H4 (cell line): ENCODE measurements around the gene CACNA1A. TPM values are rescaled to one million over a fixed set of nuclear protein-coding genes. Genes with fewer than 3 reads are reported as not detected.
"Not testable (repeated sequence)": the region's sequence is repeated elsewhere in the genome, so short reads cannot be mapped to it uniquely, and the experiment has no call there.

Experiments used
- DNase-seq: peaks from one replicate; pipeline ENCODE4 v3.0.0-alpha.2; 2015; ENCODE audit warnings: low spot score
- total RNA-seq: library from RNA; depleted of rRNA; stranded (reverse); fragments of >200 nt; shearing (Covaris generic); gene quantifications from 2 replicates; pipeline ENCODE4 v1.2.3, GENCODE V29; 2014; rRNA removed

CACNA1A gene
- 0.08 TPM in 1 of 2 replicates, not detected in the other for total RNA-seq

DNA sequence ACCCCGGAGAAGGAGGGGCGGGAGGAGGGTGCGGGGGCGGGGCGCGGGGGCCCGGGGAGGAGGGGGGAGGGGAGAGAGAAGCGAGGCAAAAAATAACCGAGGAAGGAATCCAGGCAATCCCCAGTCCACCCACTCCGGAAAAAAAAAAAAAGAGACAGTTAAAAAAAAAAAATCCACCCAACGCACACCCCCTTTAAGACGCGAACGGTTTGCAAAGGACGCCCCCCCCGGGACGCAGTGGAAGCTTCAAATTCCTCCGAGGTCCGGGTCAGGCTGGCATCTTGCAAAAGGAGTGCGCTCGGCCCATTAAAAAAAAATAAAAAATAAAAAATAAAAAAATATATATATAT is at the start of gene CACNA1A:
Gene CACNA1A, minus strand, starts transcription at position 9 of the 350 bp plus-strand sequence. CDS start 255 bp downstream, outside the sequence.
- DNase-seq, result no peak

DNA sequence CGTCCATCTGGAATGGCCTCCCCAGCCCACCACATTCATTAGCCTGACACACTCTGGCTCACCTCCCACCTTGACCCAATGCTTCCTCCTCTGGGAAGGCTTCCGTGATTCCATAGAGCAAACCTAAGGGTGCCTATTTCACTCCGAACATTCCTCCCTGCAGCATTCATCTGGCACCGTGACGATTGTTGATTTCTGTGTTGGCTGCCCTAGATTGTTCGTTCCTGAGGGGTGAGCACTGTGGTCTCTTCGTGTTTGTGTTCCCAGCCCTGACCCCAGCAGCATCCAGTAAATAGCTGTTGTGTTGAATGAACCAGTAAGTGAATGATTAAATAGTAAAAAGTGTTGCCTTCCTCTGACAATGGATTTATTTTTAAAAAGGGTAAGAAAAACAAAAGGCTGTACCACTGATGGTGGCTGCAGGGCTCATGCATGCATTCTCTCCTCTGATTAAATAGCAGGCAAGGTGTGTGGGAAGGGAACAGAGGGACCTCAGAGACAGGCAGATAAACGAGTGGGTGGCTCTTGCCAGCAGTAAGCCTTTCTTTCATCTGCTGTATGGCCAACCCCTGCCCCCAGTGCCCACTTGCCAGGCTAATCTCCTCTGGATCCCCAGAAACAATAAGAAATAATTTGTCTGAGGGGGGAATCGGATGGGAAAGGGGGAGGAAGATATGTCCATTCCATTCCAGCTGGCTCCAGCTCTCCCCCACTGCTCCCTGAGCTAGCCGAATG is 48.4 kb upstream of the CACNA1A start:
- DNase-seq, result no peak

DNA sequence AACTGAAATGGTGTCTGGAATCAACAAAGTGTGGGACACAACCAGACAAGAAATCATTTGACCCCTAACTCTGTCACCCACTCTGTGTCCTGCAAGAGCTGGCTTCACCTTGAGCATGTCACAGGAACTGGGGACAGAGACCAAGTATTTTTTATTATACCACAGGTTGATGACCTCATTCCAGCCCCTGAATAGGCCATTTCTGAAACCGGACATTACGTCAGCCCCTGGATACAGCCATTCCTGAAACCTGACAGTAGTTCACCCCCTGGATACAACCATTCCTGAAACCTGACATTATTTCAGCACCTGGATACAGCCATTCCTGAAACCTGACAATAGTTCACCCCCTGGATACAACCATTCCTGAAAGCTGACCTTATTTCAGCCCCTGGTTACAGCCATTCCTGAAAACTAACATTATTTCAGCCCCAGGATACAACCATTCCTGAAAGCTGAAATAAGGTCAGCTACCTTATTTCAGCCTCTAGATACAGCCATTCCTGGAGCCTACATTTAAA is 47.7 kb upstream of the CACNA1A start:
- DNase-seq, result no peak

DNA sequence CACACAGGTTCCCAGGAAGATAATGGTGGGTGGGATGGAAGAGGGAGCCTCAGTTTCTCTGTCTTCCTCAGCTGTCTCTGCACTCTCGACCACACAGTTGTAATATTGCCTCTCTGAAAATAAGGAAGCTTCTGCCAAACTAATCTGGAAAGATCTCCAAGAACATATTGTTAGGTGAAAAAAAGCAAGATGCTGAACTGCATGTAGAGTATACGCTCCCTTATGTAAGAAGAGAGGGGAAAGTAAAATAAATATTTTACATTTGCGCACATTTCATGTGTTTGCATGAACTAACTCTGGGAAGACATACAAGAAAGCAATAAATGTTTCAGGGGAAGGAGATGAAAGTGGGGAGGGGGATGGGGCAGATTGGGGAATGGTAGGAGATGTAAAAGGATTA is 41.9 kb upstream of the CACNA1A start:
- no peak for DNase-seq

- no peak for DNase-seq
These were observed 40.8 kb upstream of the CACNA1A start for GRCh38 chr19:13547102-13547501.

DNA sequence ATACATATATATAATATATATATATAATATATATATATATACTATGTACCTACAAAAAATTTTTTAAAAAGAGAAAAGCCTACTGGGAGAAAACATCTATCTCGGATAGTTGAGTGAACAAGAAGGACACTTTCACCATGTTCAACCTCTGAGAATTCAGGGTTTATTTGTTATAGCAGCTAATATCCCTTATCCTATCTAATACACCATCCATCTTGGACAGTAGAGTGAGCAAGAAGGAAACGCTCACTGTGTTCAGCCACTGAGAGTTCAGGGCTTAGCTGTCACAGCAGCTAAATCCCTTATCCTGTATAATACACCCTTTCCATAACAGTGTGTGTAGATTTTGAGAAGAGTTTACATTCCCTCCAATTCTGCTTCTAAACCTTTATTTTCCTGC is 38.1 kb upstream of the CACNA1A start:
- no peak for DNase-seq

- no peak for DNase-seq
These were observed 35.3 kb upstream of the CACNA1A start for GRCh38 chr19:13541554-13541953.

GRCh38 chr19:13539332-13539731 is 33.1 kb upstream of the CACNA1A start:
- no peak for DNase-seq

DNA sequence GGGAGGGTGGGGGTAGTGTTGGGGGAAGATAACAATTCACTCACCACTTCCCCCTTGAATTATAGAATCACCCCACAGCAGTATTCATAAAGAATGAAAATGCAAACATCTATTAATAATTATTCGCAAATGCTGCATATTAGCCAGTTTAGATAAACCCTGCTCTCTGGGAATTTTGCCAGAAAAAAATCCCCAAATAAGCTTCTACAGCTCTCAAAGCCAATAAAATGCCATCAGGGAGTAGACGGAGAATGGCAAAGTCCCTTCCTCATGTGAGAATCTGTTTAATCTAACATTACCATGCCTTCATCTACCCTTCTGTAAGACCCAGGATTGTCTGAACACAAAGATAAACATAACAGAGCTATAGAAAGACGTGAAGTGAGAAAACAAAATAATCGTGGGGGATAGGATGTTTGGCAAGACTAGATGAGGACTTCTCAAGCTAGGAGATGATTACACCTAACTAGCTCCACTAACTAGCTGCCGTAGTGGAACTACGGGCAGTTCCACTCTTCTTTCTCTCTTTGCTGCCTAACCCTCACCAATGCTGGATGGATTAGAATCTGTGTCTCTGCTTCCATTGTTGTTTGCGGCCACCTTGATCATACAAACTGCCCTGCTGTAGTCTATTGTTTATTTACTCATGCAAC is 32.4 kb upstream of the CACNA1A start:
- no peak for DNase-seq

GRCh38 chr19:13537454-13537853 is 31.2 kb upstream of the CACNA1A start:
- peak; percentile 28 for DNase-seq

- DNase-seq, result no peak
These were observed 24.4 kb upstream of the CACNA1A start for GRCh38 chr19:13530720-13531119.

DNA sequence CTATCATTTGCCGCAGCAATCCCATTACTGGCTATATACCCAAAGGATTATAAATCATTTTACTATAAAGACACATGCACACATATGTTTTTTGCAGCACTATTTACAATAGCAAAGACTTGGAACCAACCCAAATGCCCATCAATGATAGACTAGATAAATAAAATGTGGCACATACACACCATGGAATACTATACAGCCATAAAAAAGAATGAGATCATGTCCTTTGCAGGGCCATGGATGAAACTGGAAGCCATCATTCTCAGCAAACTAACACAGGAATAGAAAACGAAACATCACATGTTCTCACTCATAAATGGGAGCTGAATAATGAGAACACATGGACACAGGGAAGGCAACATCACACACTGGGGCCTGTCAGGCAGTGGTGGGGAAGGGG is 23.4 kb upstream of the CACNA1A start:
- DNase-seq, result not testable (repeated sequence)

GRCh38 chr19:13526552-13526951 is 20.3 kb upstream of the CACNA1A start:
- DNase-seq, result peak; percentile 49

- no peak for DNase-seq
These were observed 14.8 kb upstream of the CACNA1A start for GRCh38 chr19:13521066-13521465.

- no peak for DNase-seq
These were observed 5.7 kb upstream of the CACNA1A start for GRCh38 chr19:13511947-13512346.

GRCh38 chr19:13507053-13507611 is 853 bp upstream of the CACNA1A start:
- no peak for DNase-seq

GRCh38 chr19:13505761-13506470 is 363 bp downstream of the CACNA1A start:
- no peak for DNase-seq

GRCh38 chr19:13505164-13505695 is 1.0 kb downstream of the CACNA1A start:
- no peak for DNase-seq

GRCh38 chr19:13503570-13504235 is 2.6 kb downstream of the CACNA1A start:
- DNase-seq, result no peak

- DNase-seq, result no peak
These were observed 4.0 kb downstream of the CACNA1A start for GRCh38 chr19:13502231-13502630.

DNA sequence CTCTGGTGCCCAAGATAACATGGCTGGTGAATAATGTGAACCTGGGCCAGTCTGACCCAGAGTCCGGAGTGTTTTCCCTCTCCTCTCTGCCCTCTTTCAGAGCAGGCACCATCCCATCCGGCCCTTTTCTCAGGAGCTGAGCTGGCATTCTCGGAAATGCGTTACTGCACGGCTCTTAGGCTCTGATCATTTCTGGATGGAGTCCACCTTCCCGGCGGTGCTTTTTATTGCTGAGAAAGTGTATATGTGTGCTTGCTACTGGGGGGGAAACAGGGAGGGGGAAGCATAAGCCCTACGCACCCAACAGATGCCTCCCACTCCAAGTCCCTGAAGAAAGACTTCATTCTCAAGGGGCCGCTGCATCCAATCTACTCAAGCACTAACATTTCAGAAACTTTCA is 6.6 kb downstream of the CACNA1A start:
- DNase-seq, result no peak
